H1 (cell line): ENCODE results near the gene TCF7L2. TPM values are rescaled to one million over a fixed set of nuclear protein-coding genes. Genes with fewer than 3 reads are reported as not detected.

ENCODE experiments used
- CTCF ChIA-PET: fragments of 300-600 bp; sonication (Branson Sonifier 250); formaldehyde crosslinking; loops from one replicate; lab custom pipeline; 2021; ENCODE audit not compliant: partially characterized antibody; lab: Charles Lee
- POLR2A ChIA-PET: fragments of 300-600 bp; sonication (Branson Sonifier 250); formaldehyde crosslinking; loops from one replicate; lab custom pipeline; 2021; ENCODE audit warnings: inconsistent platforms; ENCODE audit not compliant: partially characterized antibody; lab: Charles Lee
- DNase-seq, 2 experiments: peaks; one replicate each; pipeline versions ENCODE4 v3.0.0 to v3.0.0-alpha.2; 2010 to 2022; ENCODE audit warnings: low spot score in 2 of 2, low read depth in 1 of 2, mixed read lengths in 1 of 2
- FAIRE-seq: peaks from 2 replicates; lab custom pipeline; 2011; peaks lifted over from hg19 to GRCh38; lab: Jason Lieb, UNC
- H2AFZ ChIP-seq: 2 replicates; pipeline ENCODE4 v1.8.1; 2012; ENCODE audit warnings: low read length, inconsistent platforms
- H2AK5ac ChIP-seq: 2 replicates; pipeline ENCODE4 v1.6.1; 2013; ENCODE audit warnings: low read depth, low read length
- H2BK120ac ChIP-seq: replicated peaks from 2 replicates; pipeline ENCODE3; 2013; ENCODE audit warnings: low read depth, low read length, inconsistent platforms
- H2BK12ac ChIP-seq: 2 replicates; pipeline ENCODE4 v1.6.1; 2013; ENCODE audit warnings: low read depth, low read length
- H2BK15ac ChIP-seq: 2 replicates; pipeline ENCODE4 v1.6.1; 2013; ENCODE audit warnings: low read length
- H2BK20ac ChIP-seq: 2 replicates; pipeline ENCODE4 v1.6.1; 2013; ENCODE audit warnings: low read length
- H2BK5ac ChIP-seq: 2 replicates; pipeline ENCODE4 v1.6.1; 2013; ENCODE audit warnings: low read depth, low read length
- H3K14ac ChIP-seq: 2 replicates; pipeline ENCODE4 v1.6.1; 2013; ENCODE audit warnings: inconsistent platforms; ENCODE audit not compliant: insufficient read length
- H3K18ac ChIP-seq: 2 replicates; pipeline ENCODE4 v1.6.1; 2013; ENCODE audit warnings: low read length; ENCODE audit errors: extremely low read depth
- H3K23ac ChIP-seq: 2 replicates; pipeline ENCODE4 v1.6.1; 2013; ENCODE audit warnings: inconsistent platforms; ENCODE audit not compliant: insufficient read length
- H3K23me2 ChIP-seq: 2 replicates; pipeline ENCODE4 v1.6.1; 2013; ENCODE audit warnings: low read depth, low read length
- H3K27ac ChIP-seq: 2 replicates; pipeline ENCODE4 v1.6.1; 2011; ENCODE audit warnings: low read depth, low read length, inconsistent platforms
- H3K27me3 ChIP-seq, 4 experiments: replicated peaks in 1 of 4; 1 replicate in 1 of 4; 2 replicates in 3 of 4; pipeline versions ENCODE4 v1.6.1 to v1.8.1; 2011 to 2013; ENCODE audit warnings: low read length in 3 of 4, mild to moderate bottlenecking in 3 of 4, inconsistent platforms in 2 of 4, mixed read lengths in 2 of 4, moderate library complexity in 1 of 4; ENCODE audit not compliant: control insufficient read depth in 3 of 4, insufficient read depth in 3 of 4; ENCODE audit errors: extremely low read depth in 1 of 4
- H3K36me3 ChIP-seq, 4 experiments: 2 replicates each; pipeline versions ENCODE4 v1.6.1 to v1.8.1; 2011 to 2013; ENCODE audit warnings: mild to moderate bottlenecking in 4 of 4, low read length in 3 of 4, moderate library complexity in 2 of 4, control low read depth in 1 of 4, inconsistent platforms in 1 of 4; ENCODE audit not compliant: insufficient read depth in 4 of 4, control insufficient read depth in 2 of 4
- H3K4ac ChIP-seq: replicated peaks from 2 replicates; pipeline ENCODE3; 2013; ENCODE audit warnings: low read length, low read depth, mixed read lengths, inconsistent platforms; ENCODE audit not compliant: insufficient read length
- H3K4me1 ChIP-seq, 4 experiments: replicated peaks in 1 of 4; 1 replicate in 1 of 4; 2 replicates in 3 of 4; pipeline versions ENCODE4 v1.6.1 to v1.8.1; 2011 to 2013; ENCODE audit warnings: low read length in 3 of 4, inconsistent platforms in 2 of 4, mixed read lengths in 1 of 4; ENCODE audit not compliant: insufficient read depth in 4 of 4, control insufficient read depth in 3 of 4
- H3K4me2 ChIP-seq, 2 experiments: 2 replicates each; pipeline versions ENCODE4 v1.6.1 to v1.8.1; 2011 to 2013; ENCODE audit warnings: low read depth in 2 of 2, low read length in 2 of 2, control low read depth in 1 of 2, inconsistent platforms in 1 of 2, mild to moderate bottlenecking in 1 of 2; ENCODE audit not compliant: insufficient read depth in 1 of 2
- H3K4me3 ChIP-seq, 4 experiments: fragments of 200-600, 300-600 bp in 1 of 4; sonication (generic), shearing (Covaris generic), sonication (Bioruptor Twin) in 1 of 4; 2 replicates each; pipeline versions ENCODE4 v1.5.1 to v1.8.1; 2011 to 2016; ENCODE audit warnings: low read length in 4 of 4, low read depth in 3 of 4, control low read depth in 2 of 4, inconsistent platforms in 2 of 4, mild to moderate bottlenecking in 2 of 4, mixed read lengths in 1 of 4, moderate library complexity in 1 of 4; ENCODE audit not compliant: insufficient read depth in 2 of 4; ENCODE audit errors: extremely low read depth in 1 of 4
- H3K56ac ChIP-seq: replicated peaks from 2 replicates; pipeline ENCODE3; 2013; ENCODE audit warnings: low read depth, mild to moderate bottlenecking, mixed read lengths, low read length, inconsistent platforms; ENCODE audit not compliant: insufficient read length
- H3K79me1 ChIP-seq: 2 replicates; pipeline ENCODE4 v1.6.1; 2013; ENCODE audit warnings: low read depth, low read length, control low read depth
- H3K79me2 ChIP-seq, 2 experiments: 2 replicates each; pipeline versions ENCODE4 v1.6.1 to v1.8.1; 2012 to 2013; ENCODE audit warnings: low read length in 2 of 2, mild to moderate bottlenecking in 2 of 2, inconsistent platforms in 1 of 2; ENCODE audit not compliant: insufficient read depth in 2 of 2, control insufficient read depth in 1 of 2
- H3K9ac ChIP-seq, 4 experiments: replicated peaks in 1 of 4; 1 replicate in 1 of 4; 2 replicates in 3 of 4; pipeline versions ENCODE4 v1.6.1 to v1.8.1; 2011 to 2013; ENCODE audit warnings: low read depth in 3 of 4, low read length in 3 of 4, control low read depth in 2 of 4, mild to moderate bottlenecking in 2 of 4, moderate library complexity in 2 of 4, inconsistent platforms in 1 of 4; ENCODE audit errors: extremely low read depth in 1 of 4
- H3K9me3 ChIP-seq, 2 experiments: 2 replicates each; pipeline versions ENCODE4 v1.6.1 to v1.8.1; 2012 to 2013; ENCODE audit warnings: mild to moderate bottlenecking in 2 of 2, moderate library complexity in 2 of 2, control low read depth in 1 of 2, inconsistent platforms in 1 of 2, low read depth in 1 of 2, low read length in 1 of 2, mixed read lengths in 1 of 2; ENCODE audit not compliant: insufficient read depth in 2 of 2
- H4K20me1 ChIP-seq, 2 experiments: replicated peaks in 1 of 2; 2 replicates each; pipeline versions ENCODE3 to v1.8.1; 2011 to 2013; ENCODE audit warnings: inconsistent platforms in 2 of 2, low read length in 2 of 2, mild to moderate bottlenecking in 1 of 2; ENCODE audit not compliant: insufficient read depth in 2 of 2, control insufficient read depth in 1 of 2
- H4K5ac ChIP-seq: 2 replicates; pipeline ENCODE4 v1.6.1; 2013; ENCODE audit warnings: low read length, low read depth, mixed read lengths, inconsistent platforms; ENCODE audit not compliant: insufficient read length
- H4K8ac ChIP-seq: 2 replicates; pipeline ENCODE4 v1.8.0; 2013; ENCODE audit warnings: mild to moderate bottlenecking, moderate library complexity, low read length, inconsistent platforms; ENCODE audit not compliant: insufficient read depth; ENCODE audit errors: extremely low read depth
- H4K91ac ChIP-seq: replicated peaks from 2 replicates; pipeline ENCODE3; 2013; ENCODE audit warnings: low read length, mixed read lengths, inconsistent platforms; ENCODE audit not compliant: insufficient read length
- ASH2L ChIP-seq: fragments of 200-600, 300-600 bp; sonication (generic); IDR thresholded peaks from one replicate; pipeline ENCODE4 v1.7.1; 2017; ENCODE audit warnings: low read length
- EZH2 ChIP-seq: fragments of 200-600 bp; sonication (generic); IDR thresholded peaks from 2 replicates; pipeline ENCODE4 v1.7.1; 2012; ENCODE audit warnings: low read depth, mild to moderate bottlenecking, moderate library complexity, low read length, inconsistent platforms; ENCODE audit not compliant: severe bottlenecking
- HDAC2 ChIP-seq, 2 experiments: fragments of 300-600 bp in 1 of 2; sonication (generic) in 1 of 2; IDR thresholded peaks; 2 replicates each; pipeline ENCODE4 v1.6.1; 2011 to 2012; ENCODE audit warnings: low read depth in 2 of 2, low read length in 2 of 2, mild to moderate bottlenecking in 2 of 2, moderate library complexity in 2 of 2, borderline replicate concordance in 1 of 2, inconsistent platforms in 1 of 2
- KDM4A ChIP-seq: IDR thresholded peaks from one replicate; pipeline ENCODE4 v1.7.1; 2012; ENCODE audit warnings: low read depth, mild to moderate bottlenecking, moderate library complexity, low read length, inconsistent platforms; ENCODE audit not compliant: severe bottlenecking
- KDM5A ChIP-seq: fragments of 200-600 bp; IDR thresholded peaks from 2 replicates; pipeline ENCODE4 v1.7.1; 2012; ENCODE audit warnings: mild to moderate bottlenecking, low read length, inconsistent platforms, mixed read lengths
- POU5F1 ChIP-seq: IDR thresholded peaks from 2 replicates; pipeline ENCODE4 v1.6.1; 2011; ENCODE audit warnings: low read depth, mild to moderate bottlenecking, low read length, moderate library complexity
- SAP30 ChIP-seq: fragments of 300-600 bp; sonication (generic); IDR thresholded peaks from 2 replicates; pipeline ENCODE4 v1.7.1; 2012; ENCODE audit warnings: low read length, moderate library complexity, mild to moderate bottlenecking, inconsistent platforms; ENCODE audit not compliant: insufficient read depth, insufficient replicate concordance
- SP1 ChIP-seq: IDR thresholded peaks from 2 replicates; pipeline ENCODE4 v1.6.1; 2011; ENCODE audit warnings: low read depth, low read length
- WGBS, 2 experiments: shearing (Covaris generic) in 1 of 2; methylation state at CpG; one replicate each; pipeline versions ENCODE4 v1.1.6 to v1.1.7; 2013 to 2015; ENCODE audit warnings: low lambda C conversion rate in 2 of 2, mixed read lengths in 2 of 2, inconsistent platforms in 1 of 2, low coverage in 1 of 2, missing lambda C conversion rate in 1 of 2; ENCODE audit not compliant: insufficient replicate concordance in 2 of 2, insufficient coverage in 1 of 2, insufficient read length in 1 of 2; ENCODE audit errors: extremely low coverage in 1 of 2, missing lambda C conversion rate in 1 of 2; 5-methylcytosine and 5-hydroxymethylcytosine counted together
- polyA plus RNA-seq, 7 experiments: library from polyadenylated mRNA; depleted of rRNA in 3 of 7; stranded (reverse) in 5 of 7; unstranded in 2 of 7; fragments of >200 nt in 5 of 7; fragments of 200-250 nt in 2 of 7; gene quantifications; 1 replicate in 5 of 7; 2 replicates in 1 of 7; 4 replicates in 1 of 7; pipeline versions ENCODE4 v1.2.1 to v1.2.3, GENCODE V29; 2011 to 2013; ENCODE audit warnings: missing spikeins in 2 of 7, mixed read lengths in 2 of 7
- total RNA-seq: library from RNA; stranded (reverse); fragmentation: NEBNext Ultra II Directional; extraction: Animal tissue kit (Norgen Biotek cat#: 25700); gene quantifications from 2 replicates; pipeline ENCODE4 v1.2.1, GENCODE V29; 2021
- TF ChIP-seq, protein P1 (sequence below): IDR thresholded peaks from 2 replicates; pipeline ENCODE4 v1.6.1; 2012; ENCODE audit warnings: inconsistent platforms

Gene TCF7L2
- total and polyA plus RNA-seq, 2 of the 8 experiments (the other 6 are each of a cell fraction or from before 2014, with no cell fraction given) = 33.9 to 67.3 TPM

DNA sequence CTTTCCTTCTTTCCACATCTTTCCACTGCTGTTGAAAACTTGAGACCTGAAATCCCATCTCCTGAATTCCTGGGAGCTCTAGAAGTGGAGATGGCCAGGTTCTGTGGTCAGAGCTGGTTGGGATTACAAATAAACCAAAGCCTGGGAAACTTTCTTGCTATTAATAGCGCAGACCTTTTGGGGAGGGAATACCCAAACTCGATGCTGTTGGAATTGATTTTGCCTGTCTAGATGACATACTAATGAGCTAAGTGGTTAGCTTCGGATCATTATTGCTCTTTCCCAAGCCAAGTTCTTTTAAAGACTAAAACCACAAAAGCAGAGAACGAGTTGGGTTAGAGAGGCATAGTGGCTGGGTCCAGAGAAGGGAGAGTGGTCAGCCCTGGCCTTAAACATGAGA lies 76.6 kb downstream of the TCF7L2 start:
- no peak overlapping the region for H2AFZ ChIP-seq
- no peak for DNase-seq
- H3K79me1 ChIP-seq = peaks cover 16% of the 10 kb centered on the region
- no peak overlapping the region for H2BK20ac ChIP-seq
- no peaks in the 10 kb centered on the region for H3K9me3 ChIP-seq
- H3K4me3 ChIP-seq = no peak overlapping the region
- peak overlapping the region in 1 of 2 experiments; percentile 32; a peak in 1 of 4 replicates for H3K4me2 ChIP-seq
- peaks cover 4 to 28% (median 16%) of the 10 kb centered on the region in 4 experiments for H3K4me1 ChIP-seq
- no peak overlapping the region for H4K5ac ChIP-seq
- H2BK15ac ChIP-seq = no peak overlapping the region; the same call in 1 of the 2 replicates
- no peaks in the 10 kb centered on the region for H3K27me3 ChIP-seq
- no peaks in the 10 kb centered on the region for H3K23me2 ChIP-seq
- peaks cover 22 to 30% of the 10 kb centered on the region in 2 experiments for H4K20me1 ChIP-seq
- peaks cover 0 to 5% (median 0%) of the 10 kb centered on the region in 4 experiments; a peak in 2 of 8 replicates for H3K36me3 ChIP-seq
- no peak overlapping the region for H3K14ac ChIP-seq
- no peak overlapping the region for H4K8ac ChIP-seq
- 86% methylated on average over 4 of the region's 4 CpGs; no CpG with 5 or more reads in 1 of the 2 experiments for WGBS, 2 experiments
- H3K4ac ChIP-seq = no peak overlapping the region
- no peak overlapping the region for H3K27ac ChIP-seq
- TF ChIP-seq KDM4A (no peak), ASH2L (no peak), EZH2 (no peak), POU5F1 (no peak), SP1 (no peak), KDM5A (no peak), HDAC2 (IDR thresholded peaks at IDR 0.05; ENCODE audit: borderline replicate concordance in 1 of 2, low read depth in 2 of 2, low read length in 2 of 2) (no peak), SAP30 (no peak)
- TF ChIP-seq, protein P1, sequence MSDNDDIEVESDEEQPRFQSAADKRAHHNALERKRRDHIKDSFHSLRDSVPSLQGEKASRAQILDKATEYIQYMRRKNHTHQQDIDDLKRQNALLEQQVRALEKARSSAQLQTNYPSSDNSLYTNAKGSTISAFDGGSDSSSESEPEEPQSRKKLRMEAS = no peak
- no peak for FAIRE-seq
- H3K18ac ChIP-seq = 0 out of 2 replicates have a peak overlapping the region, but pooled peaks have one; percentile 27
- H3K23ac ChIP-seq = no peak overlapping the region
- H2BK12ac ChIP-seq = no peak overlapping the region
- POLR2A ChIA-PET = interaction anchor here (2.4 kb wide), 1 partner anchor 14 kb away, joined by 5 read pairs; no protein-coding TSS in a partner anchor
- no peak overlapping the region for H3K56ac ChIP-seq
- no peak overlapping the region for H2BK5ac ChIP-seq
- no peak overlapping the region for H3K9ac ChIP-seq
- H2AK5ac ChIP-seq = no peak overlapping the region
- H4K91ac ChIP-seq = no peak overlapping the region
- CTCF ChIA-PET = interaction anchor here (0.9 to 1.1 kb wide), 2 partner anchors 9 to 26 kb away, joined by 3 read pairs; no protein-coding TSS in a partner anchor
- no peak overlapping the region for H2BK120ac ChIP-seq
- H3K79me2 ChIP-seq = peaks cover 14 to 97% of the 10 kb centered on the region in 2 experiments; a peak in 3 of 4 replicates
